Testis (tissue), 2 donors: ENCODE data around the gene EXOC3L2.

Source experiments
- CTCF ChIP-seq, 3 experiments: fragments of 450-650 bp in 2 of 3; fragments of 200-600 bp in 1 of 3; sonication (generic) in 1 of 3; IDR thresholded peaks; one replicate each; pipeline ENCODE4 v1.5.1; 2016 to 2019; ENCODE audit warnings: antibody characterized with exemption in 3 of 3, mild to moderate bottlenecking in 2 of 3, moderate library complexity in 1 of 3
- POLR2A ChIP-seq: fragments of 450-650 bp; IDR thresholded peaks from one replicate; pipeline ENCODE4 v1.6.1; 2017; ENCODE audit warnings: antibody characterized with exemption, mild to moderate bottlenecking, moderate library complexity

GRCh38 chr19:45245826-45246225, 619 bp upstream of the EXOC3L2 start:
- no peak for TF ChIP-seq CTCF (IDR thresholded peaks at IDR 0.05)
- no peak for TF ChIP-seq POLR2A
